Esophagus muscularis mucosa (tissue), 4 donors: ENCODE data around the gene ADGRV1. TPM values are rescaled to one million over a fixed set of nuclear protein-coding genes. Genes with fewer than 3 reads are reported as not detected.

ENCODE experiments used
- DNase-seq: peaks from one replicate; pipeline ENCODE4 v3.0.0-alpha.2; 2017; ENCODE audit errors: extremely low spot score
- H3K27ac ChIP-seq, 4 donors: fragments of 200-600 bp; sonication (generic); replicated peaks in 1 of 4; 1 replicate in 3 of 4; 2 replicates in 1 of 4; pipeline ENCODE4 v1.5.1; 2016 to 2019; ENCODE audit warnings: mild to moderate bottlenecking in 1 of 4
- H3K27me3 ChIP-seq, 4 donors: fragments of 200-600 bp; sonication (generic); one replicate each; pipeline versions ENCODE4 v1.5.1 to v1.6.0; 2016 to 2019
- H3K36me3 ChIP-seq, 4 donors: fragments of 200-600 bp; sonication (generic); one replicate each; pipeline ENCODE4 v1.5.1; 2016 to 2019
- H3K4me1 ChIP-seq, 4 donors: fragments of 200-600 bp; sonication (generic); one replicate each; pipeline ENCODE4 v1.5.1; 2016 to 2019
- H3K4me3 ChIP-seq, 4 donors: fragments of 200-600 bp; sonication (generic); 1 replicate in 2 of 4; 2 replicates in 2 of 4; pipeline ENCODE4 v1.5.1; 2016 to 2019; ENCODE audit warnings: mild to moderate bottlenecking in 4 of 4, moderate library complexity in 1 of 4
- H3K9me3 ChIP-seq, 4 donors: fragments of 200-600 bp; sonication (generic); 1 replicate in 3 of 4; 2 replicates in 1 of 4; pipeline ENCODE4 v1.5.1; 2016 to 2019
- CTCF ChIP-seq, 3 experiments: fragments of 200-600 bp in 2 of 3; fragments of 450-650 bp in 1 of 3; sonication (generic) in 2 of 3; IDR thresholded peaks; one replicate each; pipeline ENCODE4 v1.5.1; 2017 to 2019; ENCODE audit warnings: antibody characterized with exemption in 3 of 3, mild to moderate bottlenecking in 2 of 3, moderate library complexity in 1 of 3
- EP300 ChIP-seq: sonication (generic); formaldehyde crosslinking; IDR thresholded peaks from one replicate; pipeline ENCODE4 v1.6.1; 2017; ENCODE audit warnings: antibody characterized with exemption
- POLR2A ChIP-seq: fragments of 450-650 bp; IDR thresholded peaks from one replicate; pipeline ENCODE4 v1.6.1; 2017; ENCODE audit warnings: antibody characterized with exemption, moderate library complexity, mild to moderate bottlenecking, low read depth
- POLR2AphosphoS5 ChIP-seq, 2 donors: sonication (generic); formaldehyde crosslinking; IDR thresholded peaks; one replicate each; pipeline ENCODE4 v1.6.1; 2017; ENCODE audit warnings: antibody characterized with exemption in 2 of 2
- WGBS: methylation state at CpG from one replicate; pipeline ENCODE4 v1.1.5; 2018; 5-methylcytosine and 5-hydroxymethylcytosine counted together
- intact Hi-C: fragments of 100-400 bp; cut with DNase I; formaldehyde crosslinking; loops from one replicate; pipeline ENCODE4 v1.15.1; 2023
- total RNA-seq, 4 donors: library from RNA; depleted of rRNA; stranded (reverse); fragments of >200 nt; gene quantifications; one replicate each; pipeline versions ENCODE4 v1.1.0 to v1.2.1, GENCODE V29; 2016

ADGRV1 gene
- total RNA-seq, 4 donors from 2014 or later = 0.42 to 1.4 (median 0.54) TPM

- no peaks in the 10 kb centered on the region for H3K9me3 ChIP-seq
- intact Hi-C loops = no loop called here
- DNase-seq = no peak
These were observed 150.9 kb downstream of the ADGRV1 start for GRCh38 chr5:90709323-90710155.

GRCh38 chr5:90718387-90718786 is 159.8 kb downstream of the ADGRV1 start:
- Histone ChIP-seq H3K27me3 (no peaks in the 10 kb centered on the region), H3K4me3 (no peak overlapping the region), H3K27ac (no peak overlapping the region), H3K4me1 (no peaks in the 10 kb centered on the region), H3K36me3 (no peaks in the 10 kb centered on the region), H3K9me3 (no peaks in the 10 kb centered on the region)
- intact Hi-C loops = no loop called here
- no peak for DNase-seq
- no peak for TF ChIP-seq POLR2AphosphoS5 (IDR thresholded peaks at IDR 0.05)
- TF ChIP-seq CTCF (IDR thresholded peaks at IDR 0.05) = no peak
- TF ChIP-seq EP300 = no peak
- TF ChIP-seq POLR2A = no peak

More at GRCh38 chr5:90709323-90710155, 150.9 kb downstream of the ADGRV1 start:
- Histone ChIP-seq H3K4me3 (no peak overlapping the region), H3K4me1 (no peaks in the 10 kb centered on the region), H3K36me3 (no peaks in the 10 kb centered on the region), H3K27ac (no peak overlapping the region), H3K27me3 (no peaks in the 10 kb centered on the region)
- WGBS = 95% methylated on average over 1 of the region's 1 CpG
- TF ChIP-seq POLR2A (no peak), CTCF (IDR thresholded peaks at IDR 0.05) (peak; percentile 35 to 50 (median 36))

- H3K27me3 ChIP-seq = no peaks in the 10 kb centered on the region
- WGBS = 60% methylated on average over 1 of the region's 1 CpG
- H3K4me1 ChIP-seq = no peaks in the 10 kb centered on the region
- intact Hi-C loops = no loop called here
- TF ChIP-seq POLR2AphosphoS5 (IDR thresholded peaks at IDR 0.05) (no peak), EP300 (no peak), POLR2A (no peak), CTCF (IDR thresholded peaks at IDR 0.05) (no peak)
- H3K36me3 ChIP-seq = no peaks in the 10 kb centered on the region
- no peak for DNase-seq
- H3K27ac ChIP-seq = no peak overlapping the region
- H3K9me3 ChIP-seq = peaks cover 0 to 17% (median 6%) of the 10 kb centered on the region in 4 donors
- H3K4me3 ChIP-seq = no peak overlapping the region
These were observed 181.0 kb downstream of the ADGRV1 start for GRCh38 chr5:90739567-90739966.

DNA sequence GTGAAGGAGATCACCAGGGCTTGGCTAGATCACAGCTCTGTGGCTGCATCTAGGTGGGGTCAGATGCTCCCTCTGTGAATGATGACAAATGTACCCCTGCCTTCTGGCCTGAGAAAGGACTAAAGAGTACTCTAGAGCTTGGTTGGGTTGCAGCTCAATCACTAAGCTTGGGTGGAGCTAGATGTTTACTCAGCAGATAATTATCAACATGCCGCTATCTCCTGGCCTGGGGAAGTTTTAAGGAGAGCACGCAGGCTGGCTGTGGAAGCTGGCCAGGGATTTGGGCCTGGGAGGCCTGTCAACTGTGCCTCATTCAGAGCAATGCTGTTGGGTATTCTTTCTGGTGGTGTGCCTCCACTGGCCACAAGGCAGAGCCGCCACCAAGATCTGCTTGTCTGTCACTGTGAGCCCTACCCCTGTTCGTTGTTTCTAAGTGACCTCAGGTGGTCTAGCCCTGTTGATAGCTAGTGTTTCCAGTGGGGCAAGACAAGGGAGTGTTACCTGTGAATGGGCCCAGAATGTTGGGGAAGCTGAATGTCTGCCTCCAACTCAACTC is 181.7 kb downstream of the ADGRV1 start:
- 82% methylated on average over 3 of the region's 4 CpGs for WGBS
- Histone ChIP-seq H3K27me3 (no peaks in the 10 kb centered on the region), H3K4me1 (no peaks in the 10 kb centered on the region), H3K9me3 (peaks cover 0 to 17% (median 6%) of the 10 kb centered on the region in 4 donors), H3K4me3 (no peak overlapping the region), H3K27ac (no peak overlapping the region), H3K36me3 (no peaks in the 10 kb centered on the region)
- no peak for TF ChIP-seq CTCF (IDR thresholded peaks at IDR 0.05)
- TF ChIP-seq POLR2A = no peak
- no peak for TF ChIP-seq EP300
- TF ChIP-seq POLR2AphosphoS5 (IDR thresholded peaks at IDR 0.05) = no peak
- intact Hi-C loops = no loop called here
- no peak for DNase-seq
